A549 treated with RU486 at 1 μM for 4 hours (cell line): ENCODE measurements around the gene CFAP54. TPM values are rescaled to one million over a fixed set of nuclear protein-coding genes. Genes with fewer than 3 reads are reported as not detected.

ENCODE experiments used
- total RNA-seq: library from RNA; stranded (reverse); fragments of 200-300 nt; extraction: Qiagen RNA extraction; gene quantifications from 5 replicates; pipeline ENCODE4 v1.2.3, GENCODE V29; 2022; ENCODE audit warnings: low read depth

CFAP54 gene
- total RNA-seq, result 0.91 to 1.4 TPM (median 1.1 TPM) in 5 replicates

GRCh38 chr12:96489392-96490056 lies at the start of gene CFAP54:
Gene CFAP54, plus strand, starts transcription at chr12:96489577. Its CDS starts 33 bp downstream, at chr12:96489610.

GRCh38 chr12:96906849-96907670 lies 417.7 kb downstream of the CFAP54 start, which contains the start of gene NEDD1:
Gene NEDD1, plus strand, starts transcription at chr12:96907257. Its CDS starts 2,503 bp downstream, at chr12:96909760.

Other genes starting within 250 kb of the CFAP54 start
- 13.1 to 22.1 TPM (median 14.9 TPM) in 5 replicates for gene CDK17, start 89.1 kb upstream of the CFAP54 start, total RNA-seq